Camera-type eye (tissue), 1 donor: Measurements from ENCODE around the gene LIMS4. TPM values are rescaled to one million over a fixed set of nuclear protein-coding genes. Genes with fewer than 3 reads are reported as not detected.

Source experiments
- total RNA-seq: library from RNA; depleted of rRNA; stranded (reverse); fragments of >200 nt; gene quantifications from one replicate; pipeline ENCODE4 v1.2.3, GENCODE V29; 2014

The LIMS4 gene
- total RNA-seq = not detected

GRCh38 chr2:110472171-110473058 lies at the start of gene LIMS4:
LIMS4 (minus strand) TSS chr2:110472816; CDS start chr2:110472778, 38 bp downstream.

Other genes with a start within 250 kb of the LIMS4 start
- gene RGPD6, start 104.4 kb upstream of the LIMS4 start, total RNA-seq = 111 TPM
- gene BUB1, start 205.2 kb upstream of the LIMS4 start, total RNA-seq = 14.8 TPM